ENCODE results near the gene RARG. TPM values are rescaled to one million over a fixed set of nuclear protein-coding genes. Genes with fewer than 3 reads are reported as not detected.

RARG gene
- total RNA-seq, 1 experiment from 2014 or later = 118 TPM

- no TSS peak for BruUV-seq (replicated peaks)
- Histone ChIP-seq H3K4me3 (no peak overlapping the region), H3K36me3 (ENCODE audit: low read depth) (peaks cover 53% of the 10 kb centered on the region), H3K27ac (no peak overlapping the region), H3K4me2 (no peak overlapping the region), H3K9me2 (ENCODE audit: insufficient read depth) (no peaks in the 10 kb centered on the region), H3K9me3 (ENCODE audit: insufficient read depth, low read depth) (no peaks in the 10 kb centered on the region), H2AFZ (no peak overlapping the region), H3F3A (ENCODE audit: insufficient read depth, low read depth) (peaks cover 39% of the 10 kb centered on the region), H3K4me1 (replicated peaks; ENCODE audit: insufficient read depth) (peaks cover 18% of the 10 kb centered on the region), H4K20me1 (ENCODE audit: insufficient read depth) (peaks cover 21% of the 10 kb centered on the region), H3K79me2 (ENCODE audit: low read depth) (peaks cover 26% of the 10 kb centered on the region), H3K27me3 (ENCODE audit: insufficient read depth, low read depth) (no peaks in the 10 kb centered on the region)
- ChIA-PET POLR2A (ENCODE audit: unreplicated experiment) (interaction anchor here (0.5 kb wide), 1 partner anchor 112 kb away, joined by 3 read pairs; no protein-coding TSS in a partner anchor), CTCF (no interaction called here)
- intact Hi-C loops (cut with micrococcal nuclease; ENCODE audit: unreplicated experiment) = no loop called here
- no peak for DNase-seq
- no peak for TF ChIP-seq EZH2 (IDR thresholded peaks at IDR 0.05; ENCODE audit: low read depth)
- TF ChIP-seq CTCF (conservative IDR thresholded peaks at IDR 0.05) = no peak; the same call in 1 of the 2 replicates
These were observed 46.3 kb downstream of the RARG start for GRCh38 chr12:53185582-53186153.

- CTCF ChIA-PET = no interaction called here
- peaks cover 21% of the 10 kb centered on the region for H4K20me1 ChIP-seq (ENCODE audit: insufficient read depth)
- no peaks in the 10 kb centered on the region for H3K27me3 ChIP-seq (ENCODE audit: insufficient read depth, low read depth)
- intact Hi-C loops (cut with micrococcal nuclease; ENCODE audit: unreplicated experiment) = no loop called here
- H3K9me2 ChIP-seq (ENCODE audit: insufficient read depth) = no peaks in the 10 kb centered on the region
- no TSS peak for BruUV-seq (replicated peaks)
- no peak overlapping the region for H3K27ac ChIP-seq
- no peak overlapping the region for H2AFZ ChIP-seq
- POLR2A ChIA-PET (ENCODE audit: unreplicated experiment) = no interaction called here
- no peak overlapping the region for H3K4me2 ChIP-seq
- no peak for DNase-seq
- H3K79me2 ChIP-seq (ENCODE audit: low read depth) = peaks cover 26% of the 10 kb centered on the region
- no peak for TF ChIP-seq CTCF (conservative IDR thresholded peaks at IDR 0.05)
- TF ChIP-seq EZH2 (IDR thresholded peaks at IDR 0.05; ENCODE audit: low read depth) = no peak
- H3K4me1 ChIP-seq (replicated peaks; ENCODE audit: insufficient read depth) = peaks cover 18% of the 10 kb centered on the region
- peaks cover 45% of the 10 kb centered on the region for H3F3A ChIP-seq (ENCODE audit: insufficient read depth, low read depth)
- no peaks in the 10 kb centered on the region for H3K9me3 ChIP-seq (ENCODE audit: insufficient read depth, low read depth)
- H3K4me3 ChIP-seq = no peak overlapping the region
- peaks cover 53% of the 10 kb centered on the region for H3K36me3 ChIP-seq (ENCODE audit: low read depth)
These were observed 47.2 kb downstream of the RARG start for GRCh38 chr12:53184828-53185227.

- no TSS peak for BruUV-seq (replicated peaks)
- peaks cover 37% of the 10 kb centered on the region for H3K79me2 ChIP-seq (ENCODE audit: low read depth)
- H3K9me3 ChIP-seq (ENCODE audit: insufficient read depth, low read depth) = no peaks in the 10 kb centered on the region
- peak overlapping the region; percentile 96; the same call in 1 of the 2 replicates for H3K4me2 ChIP-seq
- TF ChIP-seq EZH2 (IDR thresholded peaks at IDR 0.05; ENCODE audit: low read depth) (no peak), CTCF (conservative IDR thresholded peaks at IDR 0.05) (no peak)
- CTCF ChIA-PET = interaction anchor here (0.6 kb wide), 1 partner anchor 141 kb away, joined by 3 read pairs; no protein-coding TSS in a partner anchor
- H4K20me1 ChIP-seq (ENCODE audit: insufficient read depth) = peaks cover 21% of the 10 kb centered on the region
- no peak for DNase-seq
- intact Hi-C loops (cut with micrococcal nuclease; ENCODE audit: unreplicated experiment) = no loop called here
- POLR2A ChIA-PET (ENCODE audit: unreplicated experiment) = interaction anchor here (0.6 to 0.7 kb wide), 2 partner anchors 12 to 138 kb away, joined by 6 to 9 read pairs; no protein-coding TSS in a partner anchor
- H3F3A ChIP-seq (ENCODE audit: insufficient read depth, low read depth) = peaks cover 37% of the 10 kb centered on the region
- H2AFZ ChIP-seq = no peak overlapping the region
- peaks cover 53% of the 10 kb centered on the region for H3K36me3 ChIP-seq (ENCODE audit: low read depth)
- H3K4me3 ChIP-seq = no peak overlapping the region
- H3K27ac ChIP-seq = no peak overlapping the region
- H3K27me3 ChIP-seq (ENCODE audit: insufficient read depth, low read depth) = no peaks in the 10 kb centered on the region
- H3K4me1 ChIP-seq (replicated peaks; ENCODE audit: insufficient read depth) = peaks cover 29% of the 10 kb centered on the region
- no peaks in the 10 kb centered on the region for H3K9me2 ChIP-seq (ENCODE audit: insufficient read depth)
These were observed 49.1 kb downstream of the RARG start for GRCh38 chr12:53182903-53183302.
